D721Med (cell line): ENCODE data around the gene RBBP5.
"Not testable (repeated sequence)": the region's sequence is repeated elsewhere in the genome, so short reads cannot be mapped to it uniquely, and the experiment has no call there.

Source experiments
- DNase-seq: peaks from one replicate; pipeline ENCODE4 v3.0.0; 2011; ENCODE audit warnings: low spot score; ENCODE audit not compliant: insufficient read length
- FAIRE-seq: peaks from 2 replicates; lab custom pipeline; 2011; peaks lifted over from hg19 to GRCh38; lab: Jason Lieb, UNC
- TF ChIP-seq, protein P1 (sequence below): IDR thresholded peaks from 2 replicates; pipeline ENCODE4 v1.5.1; 2012; ENCODE audit warnings: mild to moderate bottlenecking, control low read depth; ENCODE audit not compliant: insufficient read depth; ENCODE audit errors: missing control alignments

RBBP5 gene

GRCh38 chr1:205161076-205161475 is 39.3 kb upstream of the RBBP5 start:
- DNase-seq (no peak), FAIRE-seq (no peak)
- TF ChIP-seq, protein P1, sequence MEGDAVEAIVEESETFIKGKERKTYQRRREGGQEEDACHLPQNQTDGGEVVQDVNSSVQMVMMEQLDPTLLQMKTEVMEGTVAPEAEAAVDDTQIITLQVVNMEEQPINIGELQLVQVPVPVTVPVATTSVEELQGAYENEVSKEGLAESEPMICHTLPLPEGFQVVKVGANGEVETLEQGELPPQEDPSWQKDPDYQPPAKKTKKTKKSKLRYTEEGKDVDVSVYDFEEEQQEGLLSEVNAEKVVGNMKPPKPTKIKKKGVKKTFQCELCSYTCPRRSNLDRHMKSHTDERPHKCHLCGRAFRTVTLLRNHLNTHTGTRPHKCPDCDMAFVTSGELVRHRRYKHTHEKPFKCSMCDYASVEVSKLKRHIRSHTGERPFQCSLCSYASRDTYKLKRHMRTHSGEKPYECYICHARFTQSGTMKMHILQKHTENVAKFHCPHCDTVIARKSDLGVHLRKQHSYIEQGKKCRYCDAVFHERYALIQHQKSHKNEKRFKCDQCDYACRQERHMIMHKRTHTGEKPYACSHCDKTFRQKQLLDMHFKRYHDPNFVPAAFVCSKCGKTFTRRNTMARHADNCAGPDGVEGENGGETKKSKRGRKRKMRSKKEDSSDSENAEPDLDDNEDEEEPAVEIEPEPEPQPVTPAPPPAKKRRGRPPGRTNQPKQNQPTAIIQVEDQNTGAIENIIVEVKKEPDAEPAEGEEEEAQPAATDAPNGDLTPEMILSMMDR = no peak

DNA sequence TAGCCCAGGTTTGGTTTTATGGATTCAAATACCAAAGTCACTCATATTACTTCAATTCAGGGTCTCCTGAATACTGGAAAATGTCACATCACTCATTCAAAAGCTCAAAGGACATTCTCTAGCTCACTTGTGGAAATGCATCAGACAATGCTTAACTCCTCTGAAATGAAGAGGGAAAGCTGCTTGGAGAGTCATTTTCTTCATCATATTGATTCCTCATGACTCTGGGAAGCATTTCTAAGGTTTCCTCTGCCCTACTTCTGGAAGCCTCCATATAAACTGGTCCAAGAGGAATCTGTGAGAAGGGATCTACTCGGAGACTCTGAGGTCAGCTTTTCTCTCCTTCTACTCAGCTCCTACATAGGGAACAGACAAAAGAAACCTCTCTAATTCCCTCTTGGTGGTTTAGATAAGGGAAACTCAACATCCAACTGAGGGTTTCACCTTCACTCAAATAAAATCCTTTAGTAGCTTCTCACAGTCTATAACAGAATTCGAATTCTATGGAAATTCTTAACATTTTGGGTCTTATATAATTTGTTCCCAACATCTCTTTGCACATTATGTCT is 36.4 kb upstream of the RBBP5 start:
- DNase-seq (no peak), FAIRE-seq (no peak)
- TF ChIP-seq, protein P1 = no peak

DNA sequence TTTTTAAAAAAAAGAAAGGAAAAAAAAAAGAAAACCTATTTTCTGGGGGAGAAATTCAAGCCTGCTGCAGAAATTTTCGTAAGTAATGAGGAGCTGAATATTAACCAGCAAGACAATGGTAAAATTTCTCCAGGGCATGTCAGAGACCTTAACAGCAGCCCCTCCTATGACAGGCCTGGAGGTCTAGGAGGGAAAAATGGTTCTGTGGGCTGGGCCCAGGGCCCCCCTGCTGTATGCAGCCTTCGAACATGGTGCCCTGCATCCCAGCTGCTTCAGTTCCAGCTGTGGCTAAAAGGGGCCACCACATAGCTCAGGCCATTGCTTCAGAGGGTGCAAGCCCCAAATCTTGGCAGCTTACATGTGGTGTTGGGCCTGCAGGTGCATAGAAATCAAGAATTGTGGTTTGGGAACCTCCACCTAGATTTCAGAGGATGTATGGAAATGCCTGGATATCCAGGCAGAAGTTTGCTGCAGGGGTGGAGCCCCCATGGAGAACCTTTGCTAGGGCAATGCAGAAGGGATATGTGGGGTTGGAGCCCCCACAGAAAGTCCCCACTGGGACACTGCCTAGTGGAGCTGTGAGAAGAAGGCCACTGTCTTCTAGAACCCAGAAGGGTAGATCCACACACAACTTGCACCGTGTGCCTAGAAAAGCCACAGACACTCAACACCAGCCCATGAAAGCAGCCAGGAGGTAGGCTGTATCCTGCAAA is 34.0 kb upstream of the RBBP5 start:
- not testable (repeated sequence) for FAIRE-seq

DNA sequence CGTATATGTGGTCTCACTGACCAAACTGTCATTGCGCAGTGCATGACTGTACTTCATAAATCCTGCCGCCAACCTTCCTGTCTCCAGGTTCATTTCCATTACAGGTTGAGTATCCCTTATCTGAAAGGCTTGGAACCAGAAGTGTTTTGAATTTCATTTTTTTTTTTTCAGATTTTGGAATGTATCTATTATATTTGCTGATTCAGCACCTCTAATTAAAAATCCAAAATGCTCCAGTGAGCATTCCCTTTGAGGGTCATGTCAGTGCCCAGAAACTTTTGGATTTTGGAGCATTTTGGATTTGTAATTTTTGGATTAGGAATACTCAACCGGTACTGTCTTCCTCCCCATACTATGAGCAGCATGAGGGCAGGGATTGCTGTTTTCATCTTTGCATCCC is 30.7 kb upstream of the RBBP5 start:
- TF ChIP-seq, protein P1 = no peak
- no peak for FAIRE-seq
- DNase-seq = no peak

More for the DNA sequence above, 34.0 kb upstream of the RBBP5 start:
- not testable (repeated sequence) for DNase-seq

DNA sequence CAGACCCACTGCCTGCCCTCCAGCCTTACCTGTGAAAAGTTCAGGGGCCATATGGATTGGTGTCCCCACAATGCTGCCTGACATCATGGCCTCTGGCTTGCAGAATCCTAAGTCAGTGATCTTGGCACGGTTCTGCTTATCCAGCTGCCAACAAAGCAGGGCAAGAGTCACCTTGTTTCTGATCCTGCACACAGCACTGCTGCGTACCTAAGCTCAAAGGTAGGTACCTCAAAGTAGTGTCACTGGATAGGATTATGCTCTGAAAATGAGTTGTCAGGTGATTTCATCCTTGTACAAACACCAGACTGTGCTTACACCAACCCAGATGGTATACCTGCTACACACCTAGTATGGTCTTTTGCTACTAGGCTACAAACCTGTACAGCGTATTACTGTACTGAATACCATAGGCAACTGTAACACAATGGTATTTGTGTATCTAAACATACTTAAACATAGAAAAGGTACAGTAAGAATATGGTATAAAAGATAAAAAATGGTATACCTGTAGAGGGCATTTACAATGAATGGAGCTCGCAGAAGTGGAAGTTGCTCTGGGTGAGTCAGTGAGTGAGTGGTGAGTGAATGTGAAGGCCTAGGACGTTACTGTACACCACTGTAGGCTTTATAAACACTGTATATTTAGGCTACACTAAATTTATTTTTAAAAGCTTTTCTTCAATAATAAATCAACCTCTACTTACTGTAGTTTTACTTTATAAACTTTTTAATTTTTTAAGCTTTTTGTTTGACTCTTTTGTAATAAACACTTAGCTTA is 29.1 kb upstream of the RBBP5 start:
- FAIRE-seq = no peak
- DNase-seq = no peak
- TF ChIP-seq, protein P1 = no peak

GRCh38 chr1:205147191-205147835 is 25.5 kb upstream of the RBBP5 start:
- TF ChIP-seq, protein P1 = no peak
- DNase-seq (no peak), FAIRE-seq (no peak)

DNA sequence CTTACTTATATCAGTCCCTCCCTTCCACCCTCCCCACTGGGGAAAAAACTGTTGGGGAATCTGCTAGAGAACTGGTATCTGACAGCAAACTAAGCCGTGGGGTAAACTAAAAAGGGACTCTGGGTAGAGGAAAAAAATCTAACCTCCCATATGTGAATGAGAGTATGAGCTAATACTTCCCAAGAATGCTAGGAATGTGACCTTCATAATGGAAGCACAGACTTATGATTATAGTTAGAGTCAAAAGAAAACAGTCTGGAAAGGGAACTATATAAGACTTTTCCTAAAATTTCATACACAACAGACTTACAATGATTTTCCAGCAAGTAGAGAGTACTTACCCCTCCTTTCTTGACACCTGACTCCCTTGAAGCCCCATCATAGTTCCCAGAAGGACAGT is 23.0 kb upstream of the RBBP5 start:
- TF ChIP-seq, protein P1 = no peak
- no peak for FAIRE-seq
- no peak for DNase-seq
